HG02588 (cell line): ENCODE results near the gene AKR1C1.
"Not testable (repeated sequence)": the region's sequence is repeated elsewhere in the genome, so short reads cannot be mapped to it uniquely, and the experiment has no call there.

Experiments
- ATAC-seq: cut with Tn5 transposase; IDR thresholded peaks from one replicate; pipeline ENCODE4 v1.9.1; 2021; ENCODE audit warnings: mild to moderate bottlenecking, moderate library complexity; ENCODE audit not compliant: unreplicated experiment

AKR1C1 gene

DNA sequence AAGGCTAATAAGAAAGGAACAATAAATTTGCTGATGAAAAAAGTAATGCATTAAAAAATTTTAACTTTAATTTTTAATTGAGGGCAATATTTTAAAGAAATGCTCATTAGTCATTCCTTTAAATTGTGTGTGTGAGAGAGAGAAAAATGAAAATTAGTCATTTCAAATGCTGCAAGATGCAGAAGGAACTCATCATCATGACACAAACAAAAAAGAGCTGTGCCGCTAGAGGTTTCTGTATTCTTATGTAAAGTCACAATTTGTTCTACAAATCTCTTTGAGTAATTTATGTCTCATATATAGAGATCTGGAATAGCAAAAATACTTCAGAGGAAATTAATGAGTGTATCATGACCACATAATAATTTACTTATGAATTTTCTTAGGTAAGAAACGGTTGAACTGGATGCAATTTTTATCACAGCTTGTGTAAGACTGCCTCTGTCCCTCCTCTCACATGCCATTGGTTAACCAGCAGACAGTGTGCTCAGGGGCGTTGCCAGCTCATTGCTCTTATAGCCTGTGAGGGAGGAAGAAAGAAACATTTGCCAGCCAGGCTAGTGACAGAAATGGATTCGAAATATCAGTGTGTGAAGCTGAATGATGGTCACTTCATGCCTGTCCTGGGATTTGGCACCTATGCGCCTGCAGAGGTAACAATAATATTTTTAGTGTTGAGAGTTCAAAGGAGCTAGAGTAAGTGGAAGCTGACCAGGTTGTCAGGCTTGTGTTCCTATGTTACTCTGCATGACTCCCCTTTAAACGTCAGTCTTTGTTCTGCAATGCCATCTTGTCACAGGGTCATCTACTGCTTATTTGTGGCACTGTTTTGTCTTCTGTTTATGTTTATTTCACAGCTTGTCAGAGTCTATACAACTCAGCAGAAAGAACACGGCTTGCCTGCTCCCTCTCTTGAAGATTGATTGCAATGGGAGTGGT is at the start of gene AKR1C1:
TSS of gene AKR1C1 (plus strand) at position 540 of the 939 bp plus-strand sequence. CDS start at position 570, 30 bp downstream.
- ATAC-seq = not testable (repeated sequence)

DNA sequence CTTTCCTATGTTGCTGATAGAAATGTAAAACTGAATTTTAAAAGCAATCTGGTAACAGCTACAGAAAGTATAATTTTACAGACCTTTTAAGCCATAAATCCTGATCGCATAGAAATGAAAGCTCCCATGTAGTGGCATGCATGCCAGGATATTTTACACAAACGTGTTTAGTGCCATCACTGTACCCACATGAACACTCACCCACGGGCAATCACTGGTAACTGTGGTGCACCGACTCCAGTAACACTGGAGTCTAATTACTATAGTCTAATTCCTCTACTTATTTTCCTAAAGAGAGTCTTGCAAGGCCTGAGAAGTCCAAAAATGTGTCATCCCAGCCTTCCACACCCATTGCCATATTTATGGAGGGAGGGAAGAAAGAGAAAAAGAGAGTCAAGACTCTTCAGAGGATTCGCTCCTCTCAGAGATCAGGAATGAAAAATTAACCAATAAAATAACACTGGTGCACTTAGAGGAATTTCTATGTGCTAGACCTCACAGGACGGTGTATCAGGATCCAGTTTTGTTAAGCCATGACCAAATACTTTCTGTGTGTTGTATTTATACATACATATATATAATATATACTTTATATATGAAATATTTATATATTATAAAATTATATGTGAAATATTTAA is 48.9 kb upstream of the AKR1C1 start:
- no peak for ATAC-seq

DNA sequence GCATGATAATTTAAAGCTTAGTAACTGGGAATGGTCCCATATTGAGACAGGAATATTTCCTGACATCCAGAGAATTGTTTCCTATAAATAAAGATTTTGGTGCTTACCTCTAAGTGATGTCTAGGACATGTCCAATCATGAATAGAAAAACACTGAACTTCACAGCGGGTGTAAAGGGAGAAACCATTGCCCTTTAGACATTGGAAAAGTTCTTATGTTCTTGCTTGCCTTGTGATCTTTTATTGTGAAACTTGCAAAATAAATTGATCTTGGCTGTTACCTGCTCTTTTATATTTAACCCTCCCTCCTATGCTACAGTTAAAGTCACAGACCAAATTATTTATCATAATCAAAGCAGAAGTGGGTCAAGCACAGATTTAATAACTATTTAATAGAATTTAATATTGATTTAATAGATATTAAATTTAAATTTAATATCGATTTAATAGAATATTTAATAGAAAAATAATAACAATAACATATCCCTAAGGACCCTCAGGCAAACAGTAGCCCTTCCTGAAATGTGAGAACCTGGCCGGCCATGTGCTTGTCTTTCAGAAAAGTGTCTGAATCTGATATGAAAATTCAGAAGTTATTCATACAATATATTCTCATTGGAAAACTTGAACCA is 47.0 kb upstream of the AKR1C1 start:
- ATAC-seq = no peak

DNA sequence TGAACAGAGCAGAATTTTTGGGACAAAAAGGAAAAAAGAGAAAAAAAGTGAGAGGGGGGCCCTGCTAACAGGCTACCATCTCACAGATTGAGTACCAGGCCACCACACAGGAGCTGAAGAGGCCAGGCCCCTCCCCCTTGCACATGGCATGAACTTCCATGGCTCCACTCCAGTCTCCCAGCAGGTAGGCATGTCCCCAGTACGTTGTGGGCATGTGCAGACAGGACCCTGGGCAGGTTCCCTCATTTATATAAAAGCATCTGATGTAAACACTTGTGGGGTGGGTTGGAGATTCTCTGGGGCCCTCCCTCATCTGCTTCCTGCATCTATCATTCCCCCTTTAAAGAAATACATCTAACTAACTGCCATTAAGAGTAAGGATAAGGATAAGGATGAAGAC is 45.0 kb upstream of the AKR1C1 start:
- no peak for ATAC-seq

DNA sequence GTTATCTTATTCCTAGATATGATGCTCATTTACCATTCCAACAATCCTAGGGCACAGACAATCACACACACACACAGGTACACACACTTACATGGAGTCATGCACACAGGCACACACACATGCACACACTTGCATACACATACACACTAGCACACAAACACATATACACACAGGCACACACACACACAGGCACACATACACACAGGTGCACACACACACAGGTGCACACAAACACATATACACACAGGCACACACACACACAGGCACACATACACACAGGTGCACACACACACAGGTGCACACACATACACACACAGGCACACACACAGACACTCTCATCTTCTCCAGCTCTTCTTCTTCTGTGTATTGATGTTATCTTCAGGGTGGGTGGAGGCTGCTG is 38.7 kb upstream of the AKR1C1 start:
- not testable (repeated sequence) for ATAC-seq

DNA sequence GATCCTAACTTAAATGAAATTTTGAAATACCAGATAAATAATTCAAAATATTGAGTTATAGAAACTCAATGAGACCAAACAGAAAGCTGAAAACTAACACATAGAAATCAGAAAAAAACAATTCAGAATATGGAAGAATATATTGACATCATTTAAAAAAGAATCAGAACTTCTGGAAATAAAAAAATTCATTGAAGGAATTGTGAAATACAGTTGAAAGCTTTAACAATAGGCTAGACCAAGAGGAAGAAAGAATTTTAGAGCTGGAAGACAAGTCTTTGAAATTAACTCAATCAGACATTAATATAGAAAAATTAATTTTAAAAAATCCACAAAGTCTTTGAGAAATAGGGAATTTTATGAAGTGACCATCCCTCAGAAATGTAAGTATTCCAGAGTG is 36.8 kb upstream of the AKR1C1 start:
- no peak for ATAC-seq

DNA sequence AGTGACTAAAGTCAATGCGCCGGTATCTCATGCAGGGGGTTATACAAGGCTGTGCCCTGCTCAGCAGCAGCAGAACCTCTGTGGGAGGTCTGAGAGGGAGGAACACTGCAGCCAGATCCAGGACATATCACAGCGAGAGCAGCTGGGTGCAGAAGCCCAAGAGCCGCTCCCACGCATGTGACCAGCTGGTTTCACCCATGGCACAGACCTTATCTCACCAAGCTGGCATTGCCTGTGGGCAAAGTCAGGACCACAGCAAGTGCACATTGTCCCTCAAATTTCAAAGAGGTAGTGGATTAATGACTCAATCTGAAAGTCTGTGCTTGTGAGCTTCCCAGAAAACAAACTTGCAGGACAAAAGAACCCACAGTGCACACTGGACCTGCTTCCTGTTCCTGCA is 31.6 kb upstream of the AKR1C1 start:
- no peak for ATAC-seq

DNA sequence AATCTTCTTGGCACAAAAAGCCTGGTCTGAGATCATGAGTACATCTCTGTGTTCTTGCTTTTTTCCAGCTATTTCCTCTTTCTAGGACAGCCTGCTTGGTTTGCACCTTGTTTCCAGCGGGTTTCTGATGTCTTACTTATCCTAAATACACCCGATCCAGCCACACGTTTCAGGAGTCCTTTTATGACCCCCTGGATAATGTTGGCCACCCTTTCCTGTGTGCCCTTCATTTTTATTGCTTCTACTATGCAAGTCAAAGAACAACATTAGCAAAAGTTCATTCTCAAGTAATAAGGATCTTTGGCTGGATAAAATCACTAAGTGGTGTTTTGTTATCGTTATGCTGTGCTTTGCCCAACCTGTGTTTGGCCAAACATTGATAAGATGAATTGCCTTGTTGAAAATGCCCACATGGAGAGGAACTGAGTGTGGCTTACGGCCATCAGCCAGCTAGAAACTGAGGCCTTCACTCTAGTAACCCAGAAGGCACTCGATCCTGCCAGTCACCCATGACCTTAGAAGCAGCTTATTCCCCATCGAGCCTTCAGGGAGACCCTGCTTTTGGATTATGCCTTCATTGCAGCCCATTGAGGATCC is 28.7 kb upstream of the AKR1C1 start:
- no peak for ATAC-seq

DNA sequence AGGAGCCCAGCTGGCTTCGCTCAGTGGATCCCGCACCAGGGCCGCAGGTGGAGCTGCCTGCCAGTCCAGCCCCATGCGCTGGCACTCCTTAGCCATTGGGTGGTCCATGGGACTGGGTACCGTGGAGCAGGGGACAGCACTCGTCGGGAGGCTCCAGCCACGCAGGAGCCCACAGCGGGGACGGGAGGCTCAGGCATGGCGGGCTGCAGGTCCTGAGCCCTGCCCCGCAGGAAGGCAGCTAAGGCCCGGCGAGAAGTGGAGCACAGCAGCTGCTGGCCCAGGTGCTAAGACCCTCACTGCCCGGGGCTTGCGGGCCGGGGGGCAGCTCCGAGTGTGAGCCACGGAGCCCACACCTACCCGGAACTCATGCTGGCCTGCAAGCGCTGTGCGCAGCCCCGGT is 25.9 kb upstream of the AKR1C1 start:
- no peak for ATAC-seq

DNA sequence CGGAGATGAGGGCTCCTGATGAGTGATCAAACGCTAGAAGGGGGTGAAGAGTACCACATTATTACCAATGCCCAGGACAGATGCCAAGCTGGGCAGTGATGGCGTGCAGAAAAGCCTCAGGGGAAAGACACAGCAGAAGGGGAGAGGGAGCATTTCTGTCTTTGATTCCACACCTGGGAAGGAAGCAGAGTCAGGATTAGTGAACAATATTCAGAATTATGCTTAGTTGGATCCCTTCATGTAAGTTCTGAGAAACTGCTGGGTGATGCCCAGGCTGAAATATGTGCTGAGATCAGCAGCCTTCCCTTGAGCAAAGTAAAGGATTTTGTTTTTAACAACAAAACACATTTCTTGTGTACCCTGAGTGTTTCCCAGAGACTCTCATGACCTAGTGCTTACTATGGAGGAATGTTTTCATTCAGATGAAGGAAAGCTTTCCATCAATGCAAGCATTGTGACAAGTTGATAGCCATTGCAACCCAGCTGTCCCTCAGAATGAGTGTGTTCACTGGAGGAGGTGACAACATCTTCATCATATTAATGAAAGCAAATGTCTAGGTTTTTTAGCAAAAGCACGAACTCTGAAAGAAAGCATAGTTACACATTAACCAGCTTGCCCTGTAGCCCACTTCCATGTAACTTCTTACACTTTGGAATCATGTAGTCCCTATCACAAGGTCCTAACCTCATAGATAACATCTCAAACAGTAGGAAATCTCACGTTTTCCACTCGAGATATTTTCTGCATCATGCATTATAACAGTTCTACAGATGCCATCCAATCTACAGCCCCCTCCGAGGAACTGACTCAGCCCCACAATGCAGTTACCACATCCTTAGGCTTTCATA is 23.8 kb upstream of the AKR1C1 start:
- no peak for ATAC-seq

DNA sequence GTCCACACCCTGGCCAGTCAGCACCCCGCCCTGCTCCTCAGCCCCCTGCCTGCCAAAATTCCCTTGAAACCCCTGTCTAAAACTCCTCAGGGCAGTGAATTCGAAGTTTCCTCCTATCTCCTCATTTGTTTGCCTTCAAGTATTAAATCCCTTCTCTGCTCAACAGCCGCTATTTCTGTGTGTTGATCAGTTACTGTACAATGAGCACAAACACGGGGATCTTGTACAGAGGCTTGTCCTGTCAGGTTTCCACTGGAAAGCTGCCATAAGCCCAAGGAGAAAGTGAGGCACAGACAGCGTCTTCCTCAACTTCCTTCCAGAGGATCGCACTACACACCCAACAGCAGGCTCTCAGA is 23.2 kb upstream of the AKR1C1 start:
- ATAC-seq = not testable (repeated sequence)

DNA sequence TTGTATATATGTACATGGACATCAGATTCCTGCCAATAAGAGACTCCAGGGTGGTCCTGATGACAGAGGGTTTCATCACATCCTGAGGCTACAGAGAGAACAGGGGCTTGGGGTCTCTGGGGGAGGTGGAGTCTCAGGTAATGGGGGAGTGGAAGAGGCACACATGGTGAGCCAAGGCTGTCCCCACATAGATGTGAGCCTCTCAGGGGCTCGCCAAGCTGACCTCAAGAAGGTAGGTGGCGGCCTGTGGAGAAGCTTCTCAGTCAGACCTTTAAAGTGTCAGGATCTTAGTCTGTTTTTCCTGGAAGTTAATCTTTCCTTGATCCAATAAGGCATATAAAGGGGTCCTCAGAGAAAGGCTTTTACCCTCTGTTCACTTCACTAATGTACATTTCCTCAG is 22.3 kb upstream of the AKR1C1 start:
- not testable (repeated sequence) for ATAC-seq

DNA sequence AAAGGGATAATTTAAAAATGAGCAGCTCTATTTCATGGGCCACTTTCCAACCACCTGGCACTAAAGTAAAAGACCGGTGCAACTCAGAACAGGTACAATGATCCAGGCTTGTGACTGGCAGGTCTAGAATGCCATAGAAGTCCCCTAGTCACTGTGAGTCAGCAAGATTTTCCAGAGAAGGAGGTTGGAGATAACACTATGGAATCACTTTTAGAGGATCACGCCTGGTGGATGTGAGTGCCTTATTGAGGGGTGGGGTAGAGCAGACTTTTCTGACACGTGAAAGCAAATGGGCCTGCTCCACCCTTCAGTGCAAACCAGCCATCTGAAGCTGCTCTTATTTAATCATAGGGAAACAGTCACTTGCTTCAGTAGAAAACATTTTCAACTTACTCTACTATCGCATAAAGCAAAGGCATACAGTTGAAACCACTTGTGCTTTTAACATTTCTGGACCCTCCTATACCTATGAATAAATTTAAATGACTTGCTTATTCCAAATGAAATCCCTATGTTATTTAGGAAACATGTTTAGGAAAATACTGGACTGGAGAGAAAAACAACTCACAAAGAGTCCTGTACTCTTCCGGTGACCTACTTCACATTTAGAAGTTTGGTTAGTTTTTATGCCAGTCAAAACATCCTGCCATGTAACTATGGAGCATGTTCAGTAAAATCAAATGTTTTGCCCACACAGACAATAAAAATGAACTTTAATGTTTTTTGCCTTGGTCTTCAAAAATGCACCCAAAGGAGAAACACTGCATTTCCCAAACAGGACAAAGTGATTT is 21.5 kb upstream of the AKR1C1 start:
- ATAC-seq = no peak

DNA sequence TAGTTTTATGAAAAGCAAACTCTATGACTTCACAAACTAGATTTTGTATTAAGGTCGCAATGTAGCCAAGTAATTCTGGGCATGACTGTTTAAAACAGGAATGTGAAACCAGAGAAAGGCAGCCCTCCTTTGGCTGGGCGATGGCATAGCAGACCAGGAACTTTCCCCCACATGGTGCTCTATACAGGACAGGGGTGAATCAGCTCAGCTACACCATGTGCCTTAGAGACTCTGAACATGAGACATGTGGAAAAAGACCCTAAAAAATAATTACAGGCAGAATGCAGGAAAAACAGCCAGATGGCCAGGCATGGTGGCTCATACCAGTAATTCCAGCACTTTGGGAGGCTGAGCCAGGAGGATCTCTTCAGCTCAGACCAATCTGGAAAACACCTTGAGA is 20.3 kb upstream of the AKR1C1 start:
- not testable (repeated sequence) for ATAC-seq

DNA sequence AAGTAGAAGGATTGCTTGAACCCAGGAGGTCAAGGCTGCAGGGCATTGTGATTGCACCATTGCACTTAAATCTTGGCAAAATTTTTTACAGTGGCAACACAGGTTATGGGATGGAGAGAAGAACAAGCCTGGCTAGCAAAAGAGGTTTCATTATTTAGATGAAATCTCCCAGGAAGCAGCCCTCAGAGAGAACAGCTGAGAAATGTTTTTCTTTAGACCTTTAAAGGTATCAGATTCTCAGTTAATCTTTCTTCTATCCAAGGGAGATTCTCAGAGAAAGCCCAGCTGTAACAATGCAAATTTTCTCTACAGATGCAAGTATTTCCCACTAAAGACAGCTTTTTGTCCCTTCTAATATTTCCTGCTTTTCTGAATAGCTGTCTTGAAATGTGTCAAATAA is 19.8 kb upstream of the AKR1C1 start:
- not testable (repeated sequence) for ATAC-seq

DNA sequence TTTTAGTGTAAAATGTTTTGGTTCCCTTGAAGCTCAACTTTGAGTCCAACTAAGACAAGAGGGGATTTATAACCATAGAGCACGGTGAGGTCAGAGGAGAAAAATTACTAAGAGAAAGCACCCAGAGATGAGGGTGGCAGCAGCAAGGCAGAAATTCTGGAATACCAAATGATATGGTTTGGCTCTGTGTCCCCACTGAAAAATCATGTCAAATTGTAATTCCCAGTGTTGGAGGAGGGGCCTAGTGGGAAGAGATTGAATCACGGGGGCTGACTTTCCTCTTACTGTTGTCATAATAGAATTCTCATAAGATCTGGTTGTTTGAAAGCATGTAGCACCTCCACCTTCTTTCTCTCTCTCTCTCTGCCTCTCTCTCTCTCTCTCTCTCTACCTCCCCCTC is 19.4 kb upstream of the AKR1C1 start:
- ATAC-seq = no peak

DNA sequence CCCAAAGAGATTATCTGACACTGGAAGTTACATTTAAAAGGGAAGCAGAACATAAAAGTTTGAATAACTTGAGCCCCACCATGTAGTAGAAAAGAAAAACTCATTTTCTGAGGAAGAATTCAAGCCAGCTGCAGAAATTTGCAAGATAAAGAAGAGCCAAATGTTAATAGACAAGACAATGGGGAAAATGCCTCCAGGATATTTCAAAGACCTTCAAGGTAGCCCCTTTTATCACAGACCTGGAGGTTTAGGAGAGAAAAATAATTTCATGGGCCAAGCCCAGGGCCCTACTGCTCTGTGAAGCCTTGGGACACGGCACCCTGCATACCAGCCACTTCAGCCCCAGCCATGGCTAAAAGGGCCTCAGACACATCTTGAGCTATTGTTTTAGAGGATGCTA is 18.4 kb upstream of the AKR1C1 start:
- no peak for ATAC-seq

DNA sequence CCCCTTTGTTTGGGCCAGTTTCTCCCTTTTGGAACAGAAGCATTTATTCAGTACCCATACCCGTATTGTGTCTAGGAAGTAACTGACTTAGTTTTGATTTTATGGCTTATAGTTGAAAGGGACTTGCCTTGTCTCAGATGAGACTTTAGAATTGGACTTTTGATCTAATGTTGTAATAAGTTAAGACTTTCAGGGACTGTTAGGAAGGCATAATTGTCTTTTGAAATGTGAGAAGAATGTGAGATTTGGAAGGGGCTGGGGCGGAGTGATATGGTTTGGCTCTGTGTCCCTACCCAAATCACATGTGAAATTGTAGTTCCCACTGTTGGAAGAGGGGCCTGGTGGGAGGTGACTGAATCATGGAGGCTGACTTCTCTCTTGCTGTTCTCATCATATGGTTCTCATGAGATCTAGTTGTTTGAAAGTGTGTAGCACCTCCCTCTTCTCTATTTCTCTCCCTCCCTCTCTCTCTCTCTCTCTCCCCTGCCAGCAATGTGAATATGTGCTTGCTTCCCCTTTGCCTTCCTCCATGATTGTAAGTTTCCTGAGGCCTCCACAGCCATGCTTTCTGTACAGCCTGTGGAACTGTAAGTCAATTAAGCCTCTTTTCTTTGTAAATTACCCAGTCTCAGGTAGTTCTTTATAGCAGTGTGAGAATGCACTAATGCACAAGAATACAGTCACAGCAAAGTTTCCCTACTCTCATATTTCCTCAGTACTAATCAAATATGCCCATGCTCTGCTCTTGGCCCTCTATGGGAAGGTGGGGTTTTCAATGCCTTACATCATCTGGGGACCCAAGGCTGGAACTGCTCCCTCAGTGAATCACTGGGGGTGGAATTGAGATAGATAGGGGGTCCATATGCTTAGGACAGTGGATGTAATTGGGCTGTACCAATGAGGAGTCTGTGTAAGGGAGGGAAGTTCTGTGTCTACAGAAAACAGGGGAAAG is 17.2 kb upstream of the AKR1C1 start:
- ATAC-seq = no peak
